ENCODE results near the gene CTAGE9.
"Not testable (repeated sequence)": the region's sequence is repeated elsewhere in the genome, so short reads cannot be mapped to it uniquely, and the experiment has no call there.

Gene CTAGE9

DNA sequence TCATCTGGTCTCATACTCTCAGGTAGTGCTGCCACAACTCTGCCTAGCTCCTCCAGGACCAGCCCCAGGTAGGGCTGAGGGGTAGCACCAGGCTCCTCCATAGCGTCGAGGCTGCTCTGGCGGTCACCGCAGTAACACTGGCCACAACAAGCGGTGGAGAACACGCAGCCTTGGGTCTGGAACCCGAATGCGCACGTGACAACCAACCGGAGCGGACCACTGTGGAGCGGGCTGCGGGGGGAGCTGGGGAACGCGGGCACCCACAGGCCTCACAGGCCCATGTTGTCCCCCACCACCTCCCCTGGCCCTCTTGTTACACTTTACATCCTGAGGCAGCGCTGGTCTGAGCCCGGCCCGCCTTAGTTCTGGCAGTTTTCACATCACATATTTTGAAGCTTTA lies at the start of gene CTAGE9:
TSS of gene CTAGE9 (minus strand) at position 101 of the 400 bp plus-strand sequence. CDS start at position 101, 0 bp downstream.
- DNase-seq (ENCODE audit: low spot score): not testable (repeated sequence)

DNA sequence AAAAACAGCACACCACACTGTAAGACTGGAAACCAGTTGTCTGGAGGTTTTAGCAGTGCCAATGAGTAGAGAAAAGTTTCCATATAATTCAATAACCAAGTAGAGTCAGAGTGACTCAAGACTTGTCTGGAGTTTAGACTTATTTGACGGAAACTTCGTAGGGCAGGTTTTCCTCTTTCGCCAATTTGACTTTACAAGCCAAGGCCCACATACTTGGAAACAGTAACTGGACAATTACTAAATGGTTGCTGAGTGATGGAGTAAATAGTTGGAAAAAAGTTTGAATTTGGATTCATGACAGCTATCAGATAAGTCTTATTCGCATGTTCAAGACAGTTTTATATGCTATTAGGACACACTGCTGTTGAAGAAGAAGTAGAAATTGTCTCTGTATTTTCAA lies 48.1 kb upstream of the CTAGE9 start:
- DNase-seq (ENCODE audit: low spot score): no peak

DNA sequence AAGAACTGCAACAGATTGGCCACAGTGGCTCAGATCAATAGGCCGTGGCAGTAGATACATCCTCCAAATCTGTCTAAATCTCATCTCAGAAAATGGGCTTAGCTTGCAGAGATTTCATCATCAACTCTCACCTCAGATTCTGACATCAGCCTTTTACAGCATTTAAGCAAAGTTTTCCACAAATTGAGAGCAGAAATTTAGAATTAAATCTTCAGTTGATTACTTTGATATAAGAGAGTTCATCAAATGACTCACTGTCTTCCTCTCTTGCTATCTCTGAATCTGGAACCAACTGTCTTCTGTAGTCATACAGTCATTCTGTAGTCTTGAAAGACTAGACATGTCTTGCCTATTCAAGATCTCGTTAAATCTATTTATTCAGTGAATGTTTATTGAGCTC lies 45.2 kb upstream of the CTAGE9 start:
- DNase-seq (ENCODE audit: low spot score): no peak

GRCh38 chr6:131755597-131755996 lies 44.8 kb upstream of the CTAGE9 start:
- no peak for DNase-seq (ENCODE audit: low spot score)

DNA sequence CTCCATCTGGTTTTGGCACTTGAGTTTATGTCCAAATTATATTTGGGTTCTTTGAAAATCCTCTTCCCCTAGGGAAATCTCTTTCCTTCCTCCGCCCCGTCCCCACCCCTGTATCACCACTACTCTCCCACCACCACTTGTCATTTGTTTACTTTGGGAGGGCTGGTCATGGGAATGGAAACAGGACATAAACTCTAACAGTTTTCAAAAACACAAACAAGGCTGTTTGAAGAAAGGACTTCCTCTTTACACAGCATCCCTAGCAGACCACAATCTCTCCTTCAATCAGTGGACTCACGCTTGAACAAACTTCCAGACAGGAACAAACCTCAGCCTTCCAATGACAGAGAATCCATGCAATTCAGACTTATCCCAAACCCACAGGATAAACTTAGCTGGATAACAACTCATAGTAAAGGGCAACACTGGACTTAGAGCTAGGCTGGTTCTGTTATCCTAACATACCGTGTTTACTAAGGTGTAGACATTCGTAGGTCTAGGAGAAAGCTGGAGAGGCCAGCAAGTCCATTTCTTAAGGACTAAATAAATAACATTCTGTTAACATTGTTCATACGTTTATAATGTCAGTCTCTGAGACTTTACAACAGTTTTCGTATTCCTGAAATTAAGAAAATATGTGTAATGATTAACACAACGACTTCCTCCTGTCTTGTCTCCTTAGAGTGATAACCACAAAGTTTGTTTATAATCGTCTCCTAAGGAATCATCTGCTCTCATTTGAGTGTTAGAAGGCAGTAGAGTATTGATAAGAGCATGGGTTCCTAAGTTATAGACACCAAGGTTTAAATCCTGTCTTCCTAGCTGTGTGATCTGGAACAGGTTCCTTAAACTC lies 44.1 kb upstream of the CTAGE9 start:
- no peak for DNase-seq (ENCODE audit: low spot score)

DNA sequence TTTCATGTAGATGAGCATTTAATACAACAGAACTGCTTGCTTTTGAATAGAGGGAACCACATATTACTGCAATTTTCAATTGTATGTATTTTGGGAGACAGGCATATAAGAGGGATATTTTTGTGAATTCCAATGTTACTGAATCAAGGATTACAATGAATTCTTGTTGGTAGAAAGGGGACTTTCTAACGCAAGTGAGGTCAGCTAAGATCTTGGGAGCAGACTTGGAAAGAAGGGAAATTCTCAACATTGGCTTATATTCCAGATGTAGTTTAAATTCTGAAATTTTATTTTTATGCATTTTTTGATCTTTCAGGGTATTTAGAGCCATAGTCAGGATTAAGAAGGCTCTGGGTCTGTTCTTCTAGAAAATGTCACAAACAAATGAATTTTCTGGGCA lies 43.3 kb upstream of the CTAGE9 start:
- no peak for DNase-seq (ENCODE audit: low spot score)

GRCh38 chr6:131751012-131751715 lies 40.3 kb upstream of the CTAGE9 start:
- not testable (repeated sequence) for DNase-seq (ENCODE audit: low spot score)

DNA sequence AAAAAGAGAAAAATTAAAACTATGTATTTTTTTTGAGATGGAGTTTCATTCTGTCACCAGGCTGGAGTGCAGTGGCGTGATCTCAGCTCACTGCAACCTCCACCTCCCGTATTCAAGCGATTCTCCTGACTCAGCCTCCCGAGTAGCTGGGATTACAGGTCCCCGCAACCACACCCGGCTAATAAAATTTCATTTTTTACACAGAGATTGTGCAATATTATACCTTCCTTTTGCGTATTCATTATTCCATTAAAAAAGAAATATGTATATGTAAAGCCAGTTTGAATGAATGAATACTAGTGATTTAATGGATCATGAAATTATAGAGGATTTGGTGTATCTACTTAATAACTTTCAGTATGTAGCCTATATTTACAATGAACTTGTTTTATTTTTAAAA lies 38.2 kb upstream of the CTAGE9 start:
- no peak for DNase-seq (ENCODE audit: low spot score)

DNA sequence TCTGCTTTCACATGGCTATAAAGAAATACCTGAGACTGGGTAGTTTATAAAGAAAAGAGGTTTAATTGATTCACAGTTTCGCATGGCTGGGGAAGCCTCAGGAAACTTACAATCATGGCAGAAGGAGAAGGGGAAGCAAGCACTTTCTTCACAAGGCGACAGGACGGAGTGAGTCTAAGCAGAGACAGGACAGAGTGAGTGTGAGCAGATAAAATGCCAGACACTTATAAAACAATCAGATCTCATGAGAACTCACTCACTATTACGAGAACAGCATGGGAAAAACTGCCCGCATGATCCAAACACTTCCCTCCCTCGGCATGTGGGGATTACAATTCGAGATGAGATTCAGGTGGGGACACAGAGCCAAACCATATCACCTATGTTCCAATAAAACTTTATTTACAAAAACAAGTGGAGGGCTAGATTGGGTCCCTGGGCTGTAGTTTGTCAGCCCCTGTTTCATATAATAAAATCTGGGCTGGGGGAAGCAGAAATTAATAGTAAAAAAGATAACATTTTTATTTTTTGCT lies 37.1 kb upstream of the CTAGE9 start:
- DNase-seq (ENCODE audit: low spot score): no peak

DNA sequence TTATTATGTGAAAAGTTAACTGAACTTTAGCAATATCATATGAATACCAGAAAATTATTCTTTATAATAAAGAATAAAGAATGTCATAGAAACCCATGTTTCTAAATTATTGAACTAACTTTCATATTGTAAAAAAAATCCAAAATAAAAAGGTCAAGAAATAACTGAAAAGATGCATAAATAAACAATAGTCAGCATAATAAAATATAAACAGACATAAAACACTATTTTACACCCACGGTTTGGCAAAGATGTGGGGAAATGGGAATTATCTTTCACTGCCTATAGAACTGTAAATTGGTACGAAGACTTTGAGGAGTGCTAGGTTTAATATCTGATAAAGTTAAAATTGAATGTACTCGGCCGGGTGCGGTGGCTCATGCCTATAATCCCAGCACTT lies 34.7 kb upstream of the CTAGE9 start:
- no peak for DNase-seq (ENCODE audit: low spot score)

DNA sequence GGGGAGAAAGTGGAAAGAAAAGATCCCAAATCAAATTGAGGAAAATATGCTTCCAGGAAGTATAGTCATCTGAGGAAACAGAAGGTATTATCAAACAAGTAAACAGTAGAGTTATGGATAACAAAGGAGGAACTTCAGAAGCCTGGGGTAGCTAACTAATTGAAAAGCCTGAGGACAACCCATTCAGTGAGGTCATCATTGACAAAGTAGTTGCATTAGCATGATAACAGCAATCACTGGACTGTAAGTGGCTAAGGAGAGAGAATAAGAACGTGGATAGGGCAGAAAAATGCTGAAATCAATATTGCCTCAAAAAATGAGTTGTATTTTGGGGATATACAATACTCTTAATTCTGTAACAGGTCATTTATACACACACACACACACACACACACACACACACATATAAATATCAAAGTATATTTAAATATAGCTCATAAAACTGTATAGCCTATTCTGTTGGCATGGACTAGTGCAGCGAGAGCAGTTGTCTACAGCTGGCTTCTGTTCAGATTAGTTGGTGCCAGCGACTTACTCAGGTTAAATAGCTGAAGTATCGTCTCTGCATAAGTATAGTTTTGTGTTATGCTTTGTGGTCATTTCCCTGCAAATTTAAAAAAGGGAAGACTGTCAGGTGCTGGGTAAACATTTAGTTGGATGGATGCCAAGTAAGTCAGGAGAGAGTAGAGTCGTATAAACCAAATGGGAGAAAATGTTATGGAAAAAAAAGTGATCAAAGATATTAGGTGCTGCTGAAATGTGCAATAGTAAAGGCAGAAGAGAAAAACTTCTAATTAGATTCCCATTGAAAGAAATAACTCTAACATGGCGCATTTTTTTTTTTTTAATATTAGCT lies 33.8 kb upstream of the CTAGE9 start:
- DNase-seq (ENCODE audit: low spot score): no peak

GRCh38 chr6:131741688-131742393 lies 31.0 kb upstream of the CTAGE9 start:
- DNase-seq (ENCODE audit: low spot score): no peak

GRCh38 chr6:131740161-131740560 lies 29.3 kb upstream of the CTAGE9 start:
- no peak for DNase-seq (ENCODE audit: low spot score)

GRCh38 chr6:131739136-131739535 lies 28.3 kb upstream of the CTAGE9 start:
- no peak for DNase-seq (ENCODE audit: low spot score)

- DNase-seq (ENCODE audit: low spot score): no peak
These were observed 26.0 kb upstream of the CTAGE9 start for GRCh38 chr6:131736811-131737210.

DNA sequence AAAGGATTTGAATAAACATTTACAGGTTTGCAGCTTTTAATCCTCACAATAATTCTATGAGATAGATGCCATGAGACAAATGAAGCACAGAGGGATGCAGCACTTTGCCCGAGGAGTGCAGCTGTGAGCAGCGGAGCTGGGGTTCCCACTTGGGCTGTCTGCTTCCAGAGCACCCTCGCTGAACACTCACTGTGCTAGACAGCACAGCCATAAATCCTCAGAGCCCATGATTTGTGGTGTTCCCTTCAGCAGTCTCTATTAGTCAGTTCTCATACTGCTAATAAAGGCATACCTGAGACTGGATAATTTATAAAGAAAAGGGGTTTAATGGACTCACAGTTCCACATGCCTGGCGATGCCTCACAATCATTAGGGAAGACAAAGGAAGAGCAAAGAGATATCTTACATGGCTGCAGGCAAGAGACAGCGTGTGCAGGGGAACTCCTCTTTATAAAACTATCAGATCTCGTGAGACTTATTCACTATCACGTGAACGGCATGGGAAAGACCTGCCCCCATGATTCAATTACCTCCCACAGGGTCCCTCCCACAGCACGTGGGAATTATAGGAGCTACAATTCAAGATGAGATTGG lies 25.3 kb upstream of the CTAGE9 start:
- no peak for DNase-seq (ENCODE audit: low spot score)

DNA sequence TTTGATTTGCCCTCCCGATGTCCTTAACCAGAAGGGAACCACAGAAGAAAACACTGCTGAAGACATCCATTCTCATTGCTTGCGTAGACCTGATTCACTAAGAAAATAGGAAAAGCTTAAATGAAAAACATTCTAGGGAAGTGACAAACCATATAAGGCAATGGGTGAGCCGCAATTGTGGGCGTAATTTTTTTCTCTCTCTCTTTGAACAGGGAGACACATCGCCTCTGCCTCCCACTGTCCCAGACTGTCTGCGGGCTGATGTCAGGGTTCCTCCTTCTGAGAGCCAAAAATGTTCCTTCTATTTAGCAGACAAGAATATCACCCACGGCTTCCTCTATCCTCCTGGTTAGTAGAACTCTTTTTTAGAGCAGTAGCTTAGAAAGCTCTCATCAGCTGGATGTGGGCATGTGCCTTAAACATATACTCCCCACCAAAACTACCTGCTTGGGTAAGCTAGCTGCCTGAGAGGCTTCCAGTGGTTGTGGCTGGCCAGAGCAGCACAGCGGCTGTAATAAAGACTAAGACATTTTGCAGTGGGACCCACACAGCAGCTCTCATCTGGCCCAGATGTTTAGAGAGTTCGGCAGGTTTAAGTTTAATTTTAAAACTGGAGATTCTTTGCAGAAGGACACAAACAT lies 22.7 kb upstream of the CTAGE9 start:
- no peak for DNase-seq (ENCODE audit: low spot score)

DNA sequence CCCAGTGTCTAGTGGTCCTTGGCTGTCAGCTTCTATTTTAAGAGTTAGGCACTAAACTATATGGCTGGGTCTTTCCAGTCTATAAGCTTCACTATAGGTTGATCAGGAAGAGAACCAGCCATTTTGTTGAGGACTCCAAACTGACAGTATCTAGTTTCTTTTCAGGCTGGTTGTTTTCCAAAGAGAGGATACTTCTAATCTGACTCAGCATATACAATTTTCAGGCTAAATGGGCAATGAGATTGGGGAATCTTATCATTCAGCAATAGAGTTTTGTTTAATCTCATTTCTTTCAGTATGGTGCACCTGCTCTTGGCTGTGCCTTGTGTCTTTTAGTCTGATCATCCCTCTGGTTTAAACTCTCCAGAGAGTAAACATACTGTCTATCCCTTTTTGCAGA lies 20.4 kb upstream of the CTAGE9 start:
- no peak for DNase-seq (ENCODE audit: low spot score)

DNA sequence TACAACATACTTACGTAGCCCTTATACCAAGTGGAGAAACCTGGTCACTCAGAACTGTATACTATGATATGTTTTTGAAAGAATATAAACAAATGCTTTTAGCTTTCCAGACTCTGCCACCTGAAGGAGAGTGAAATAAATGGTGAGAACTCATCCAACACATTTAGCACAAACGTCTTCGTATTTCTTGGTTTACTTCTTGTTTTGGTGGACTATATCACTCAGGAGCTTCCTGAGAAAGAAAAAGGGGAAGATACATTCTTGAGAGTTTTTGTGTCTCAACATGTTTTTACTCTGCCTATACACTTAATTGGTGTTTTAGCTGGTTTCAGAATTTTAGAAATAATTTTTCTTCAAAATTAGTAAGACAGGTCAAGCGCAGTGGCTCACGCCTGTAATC lies 19.4 kb upstream of the CTAGE9 start:
- DNase-seq (ENCODE audit: low spot score): no peak

DNA sequence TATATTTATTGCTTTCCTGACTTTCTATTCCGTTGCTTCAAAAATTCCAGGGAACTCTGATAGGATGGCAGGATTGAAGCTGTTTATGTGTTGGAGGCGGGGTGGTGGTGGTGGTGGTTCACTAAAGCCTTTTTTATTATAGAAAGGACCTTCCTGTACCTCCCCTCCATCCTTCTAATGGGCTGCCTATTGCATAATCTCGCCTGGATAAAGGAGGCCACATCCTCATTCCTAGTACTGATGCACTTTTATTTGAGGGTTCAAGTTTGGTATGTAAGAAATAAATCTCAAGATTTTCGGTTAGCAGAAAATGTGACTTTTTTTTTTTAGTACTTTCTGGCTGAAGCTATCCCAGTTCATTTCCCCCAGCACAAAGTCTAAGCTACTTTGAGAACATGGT lies 18.7 kb upstream of the CTAGE9 start:
- DNase-seq (ENCODE audit: low spot score): no peak
